ENCODE measurements around the gene HDAC9. TPM values are rescaled to one million over a fixed set of nuclear protein-coding genes. Genes with fewer than 3 reads are reported as not detected.

The HDAC9 gene
- total RNA-seq, 2 donors from 2014 or later = 4.9 to 12.9 TPM

- 35 to 48% methylated on average over 1 of the region's 1 CpG for WGBS, 2 donors
- DNase-seq = no peak
- intact Hi-C loops (cut with DNase I) = no loop called here
- TF ChIP-seq CTCF (IDR thresholded peaks at IDR 0.05) (no peak), POLR2A (IDR thresholded peaks at IDR 0.05) (no peak)
- no peaks in the 10 kb centered on the region for H3K36me3 ChIP-seq (replicated peaks in 1 of 2; ENCODE audit: insufficient read depth in 1 of 2, low read depth in 2 of 2)
- no peaks in the 10 kb centered on the region for H3K9me3 ChIP-seq
- no peak for ATAC-seq
- H3K4me3 ChIP-seq = no peak overlapping the region
- H3K27ac ChIP-seq = no peak overlapping the region
- H3K4me1 ChIP-seq = no peaks in the 10 kb centered on the region
- H3K27me3 ChIP-seq = no peaks in the 10 kb centered on the region
Observed at GRCh38 chr7:18803923-18804322, 308.4 kb downstream of the HDAC9 start.

GRCh38 chr7:18806177-18806576, 310.6 kb downstream of the HDAC9 start:
- TF ChIP-seq POLR2A (IDR thresholded peaks at IDR 0.05) = no peak
- no peak for TF ChIP-seq CTCF (IDR thresholded peaks at IDR 0.05)
- ATAC-seq (no peak), DNase-seq (no peak)
- H3K4me3 ChIP-seq = no peak overlapping the region
- no peaks in the 10 kb centered on the region for H3K4me1 ChIP-seq
- 51 to 62% methylated on average over 2 of the region's 2 CpGs for WGBS, 2 donors
- no peak overlapping the region for H3K27ac ChIP-seq
- intact Hi-C loops (cut with DNase I) = no loop called here
- H3K27me3 ChIP-seq = no peaks in the 10 kb centered on the region
- no peaks in the 10 kb centered on the region for H3K9me3 ChIP-seq
- H3K36me3 ChIP-seq (replicated peaks in 1 of 2; ENCODE audit: insufficient read depth in 1 of 2, low read depth in 2 of 2) = no peaks in the 10 kb centered on the region

- H3K27ac ChIP-seq = no peak overlapping the region
- TF ChIP-seq POLR2A (IDR thresholded peaks at IDR 0.05) (no peak), CTCF (IDR thresholded peaks at IDR 0.05) (no peak)
Observed at GRCh38 chr7:18808026-18808425, 312.5 kb downstream of the HDAC9 start.

GRCh38 chr7:18815261-18815960, 319.9 kb downstream of the HDAC9 start:
- DNase-seq = no peak
- intact Hi-C loops (cut with DNase I) = no loop called here
- no peak for ATAC-seq
- no peaks in the 10 kb centered on the region for H3K9me3 ChIP-seq
- H3K27me3 ChIP-seq = no peaks in the 10 kb centered on the region
- TF ChIP-seq POLR2A (IDR thresholded peaks at IDR 0.05) (no peak), CTCF (IDR thresholded peaks at IDR 0.05) (no peak)
- 51 to 57% methylated on average over 3 of the region's 3 CpGs for WGBS, 2 donors
- no peaks in the 10 kb centered on the region for H3K4me1 ChIP-seq
- no peak overlapping the region for H3K4me3 ChIP-seq
- no peaks in the 10 kb centered on the region for H3K36me3 ChIP-seq (replicated peaks in 1 of 2; ENCODE audit: insufficient read depth in 1 of 2, low read depth in 2 of 2)
- H3K27ac ChIP-seq = no peak overlapping the region

More at GRCh38 chr7:18808026-18808425, 312.5 kb downstream of the HDAC9 start:
- 51 to 52% methylated on average over 3 of the region's 3 CpGs for WGBS, 2 donors
- Histone ChIP-seq H3K36me3 (replicated peaks in 1 of 2; ENCODE audit: insufficient read depth in 1 of 2, low read depth in 2 of 2) (no peaks in the 10 kb centered on the region), H3K4me1 (no peaks in the 10 kb centered on the region), H3K4me3 (no peak overlapping the region), H3K9me3 (no peaks in the 10 kb centered on the region), H3K27me3 (no peaks in the 10 kb centered on the region)
- DNase-seq = no peak
- ATAC-seq = no peak
- intact Hi-C loops (cut with DNase I) = no loop called here

- 62 to 85% methylated on average over 3 of the region's 3 CpGs for WGBS, 2 donors
- Histone ChIP-seq H3K4me1 (no peaks in the 10 kb centered on the region), H3K4me3 (no peak overlapping the region), H3K36me3 (replicated peaks in 1 of 2; ENCODE audit: insufficient read depth in 1 of 2, low read depth in 2 of 2) (no peaks in the 10 kb centered on the region), H3K27ac (no peak overlapping the region), H3K27me3 (no peaks in the 10 kb centered on the region), H3K9me3 (no peaks in the 10 kb centered on the region)
- no peak for DNase-seq
- no peak for TF ChIP-seq CTCF (IDR thresholded peaks at IDR 0.05)
- TF ChIP-seq POLR2A (IDR thresholded peaks at IDR 0.05) = no peak
- ATAC-seq = no peak
- intact Hi-C loops (cut with DNase I) = no loop called here
Observed at GRCh38 chr7:18820981-18821380, 325.4 kb downstream of the HDAC9 start.
